ENCODE results near the gene FRMD4A.
"Not testable (repeated sequence)": the region's sequence is repeated elsewhere in the genome, so short reads cannot be mapped to it uniquely, and the experiment has no call there.

The FRMD4A gene

GRCh38 chr10:13810568-13810967, 520.2 kb downstream of the FRMD4A start:
- DNase-seq (ENCODE audit: low read depth), result no peak

GRCh38 chr10:13809427-13809826, 521.3 kb downstream of the FRMD4A start:
- no peak for DNase-seq (ENCODE audit: low read depth)

- no peak for DNase-seq (ENCODE audit: low read depth)
Observed at GRCh38 chr10:13808556-13809391, 522.0 kb downstream of the FRMD4A start.

GRCh38 chr10:13806419-13806818, 524.3 kb downstream of the FRMD4A start:
- no peak for DNase-seq (ENCODE audit: low read depth)

GRCh38 chr10:13803566-13804554, 526.9 kb downstream of the FRMD4A start:
- DNase-seq (ENCODE audit: low read depth), result no peak

GRCh38 chr10:13801907-13802288, 528.8 kb downstream of the FRMD4A start:
- DNase-seq (ENCODE audit: low read depth), result no peak

- no peak for DNase-seq (ENCODE audit: low read depth)
Observed at GRCh38 chr10:13801156-13801906, 529.4 kb downstream of the FRMD4A start.

- DNase-seq (ENCODE audit: low read depth), result no peak
Observed at GRCh38 chr10:13797164-13797563, 533.6 kb downstream of the FRMD4A start.

GRCh38 chr10:13795653-13796555, 534.8 kb downstream of the FRMD4A start:
- DNase-seq (ENCODE audit: low read depth), result no peak

GRCh38 chr10:13794992-13795612, 535.6 kb downstream of the FRMD4A start:
- DNase-seq (ENCODE audit: low read depth), result no peak

- no peak for DNase-seq (ENCODE audit: low read depth)
Observed at GRCh38 chr10:13792006-13792405, 538.7 kb downstream of the FRMD4A start.

GRCh38 chr10:13791483-13791882, 539.2 kb downstream of the FRMD4A start:
- no peak for DNase-seq (ENCODE audit: low read depth)

GRCh38 chr10:13790196-13790595, 540.5 kb downstream of the FRMD4A start:
- no peak for DNase-seq (ENCODE audit: low read depth)

- DNase-seq (ENCODE audit: low read depth), result no peak
Observed at GRCh38 chr10:13789448-13789829, 541.3 kb downstream of the FRMD4A start.

GRCh38 chr10:13788711-13789447, 541.8 kb downstream of the FRMD4A start:
- DNase-seq (ENCODE audit: low read depth), result no peak

- no peak for DNase-seq (ENCODE audit: low read depth)
Observed at GRCh38 chr10:13788320-13788600, 542.5 kb downstream of the FRMD4A start.

GRCh38 chr10:13787015-13787421, 543.7 kb downstream of the FRMD4A start:
- DNase-seq (ENCODE audit: low read depth), result peak; percentile 63

GRCh38 chr10:13784067-13784466, 546.7 kb downstream of the FRMD4A start:
- DNase-seq (ENCODE audit: low read depth), result no peak

- no peak for DNase-seq (ENCODE audit: low read depth)
Observed at GRCh38 chr10:13779748-13780147, 551.0 kb downstream of the FRMD4A start.

GRCh38 chr10:13778693-13778960, 552.1 kb downstream of the FRMD4A start:
- DNase-seq (ENCODE audit: low read depth), result not testable (repeated sequence)

All from activated T-helper 9 cell treated with anti-CD3 and anti-CD28 coated beads, Interleukin-2, amount 50 U/mL, for 16 hours (primary cell).